Smooth muscle cell (in vitro differentiated cells): ENCODE measurements around the gene ING5. TPM values are rescaled to one million over a fixed set of nuclear protein-coding genes. Genes with fewer than 3 reads are reported as not detected.

Source experiments
- DNase-seq: peaks from one replicate; lab custom pipeline; 2025; ENCODE audit not compliant: unreplicated experiment; lab: John Stamatoyannopoulos, UW
- H2AFZ ChIP-seq: fragments of 200-600 bp; sonication (generic); 2 replicates; pipeline ENCODE4 v1.6.0; 2016; ENCODE audit warnings: antibody characterized with exemption, low read depth, mild to moderate bottlenecking
- H3F3A ChIP-seq: fragments of 200-600 bp; sonication (generic); 2 replicates; pipeline ENCODE4 v1.6.0; 2017; ENCODE audit warnings: antibody characterized with exemption, low read depth
- H3K27ac ChIP-seq: fragments of 200-600 bp; sonication (generic); 2 replicates; pipeline ENCODE4 v1.5.1; 2016; ENCODE audit warnings: low read depth, mild to moderate bottlenecking
- H3K27me3 ChIP-seq: fragments of 200-600 bp; sonication (generic); 2 replicates; pipeline ENCODE4 v1.6.1; 2016; ENCODE audit warnings: low read depth, mild to moderate bottlenecking
- H3K36me3 ChIP-seq: fragments of 200-600 bp; sonication (generic); 2 replicates; pipeline ENCODE4 v1.5.1; 2016; ENCODE audit warnings: low read depth
- H3K4me1 ChIP-seq: fragments of 200-600 bp; sonication (generic); 2 replicates; pipeline ENCODE4 v1.5.1; 2016; ENCODE audit warnings: low read depth
- H3K4me2 ChIP-seq: fragments of 200-600 bp; sonication (generic); 2 replicates; pipeline ENCODE4 v1.6.0; 2016; ENCODE audit warnings: mild to moderate bottlenecking
- H3K4me3 ChIP-seq: fragments of 200-600 bp; sonication (generic); 2 replicates; pipeline ENCODE4 v1.5.1; 2016; ENCODE audit warnings: mild to moderate bottlenecking
- H3K79me2 ChIP-seq: fragments of 200-600 bp; sonication (generic); 2 replicates; pipeline ENCODE4 v1.6.0; 2016; ENCODE audit warnings: low read depth, mild to moderate bottlenecking
- H3K9ac ChIP-seq: fragments of 200-600 bp; sonication (generic); 2 replicates; pipeline ENCODE4 v1.6.0; 2016; ENCODE audit warnings: low read depth
- H3K9me3 ChIP-seq: fragments of 200-600 bp; sonication (generic); replicated peaks from 2 replicates; pipeline ENCODE4 v1.5.1; 2016; ENCODE audit warnings: low read depth
- H4K20me1 ChIP-seq: fragments of 200-600 bp; sonication (generic); 2 replicates; pipeline ENCODE4 v1.6.0; 2016; ENCODE audit warnings: low read depth
- CTCF ChIP-seq: fragments of 200-600 bp; sonication (generic); IDR thresholded peaks from 2 replicates; pipeline ENCODE4 v1.5.1; 2017; ENCODE audit warnings: borderline replicate concordance, mild to moderate bottlenecking, antibody characterized with exemption; ENCODE audit not compliant: insufficient read depth, poor library complexity, severe bottlenecking
- WGBS: methylation state at CpG from one replicate; pipeline ENCODE4 v1.1.7; 2016; ENCODE audit warnings: low lambda C conversion rate; 5-methylcytosine and 5-hydroxymethylcytosine counted together
- polyA plus RNA-seq: library from polyadenylated mRNA; unstranded; fragments of >200 nt; fragmentation: Nextera tagmentation; extraction: Ambion mirVana; gene quantifications from 2 replicates; pipeline ENCODE4 v1.2.1, GENCODE V29; 2016
- total RNA-seq: library from RNA; depleted of rRNA; stranded (reverse); fragments of >200 nt; gene quantifications from 2 replicates; pipeline ENCODE4 v1.2.3, GENCODE V29; 2014

The ING5 gene
- total and polyA plus RNA-seq, 2 experiments from 2014 or later = 6.7 to 10.6 TPM

- no peak overlapping the region for H3K4me2 ChIP-seq
- no peak for TF ChIP-seq CTCF
These were observed 48.6 kb upstream of the ING5 start for GRCh38 chr2:241653210-241653750.

GRCh38 chr2:241654551-241654950 lies 47.3 kb upstream of the ING5 start:
- 95% methylated on average over 12 of the region's 12 CpGs for WGBS
- Histone ChIP-seq H3F3A (no peaks in the 10 kb centered on the region), H3K36me3 (no peaks in the 10 kb centered on the region), H4K20me1 (peaks cover 35% of the 10 kb centered on the region), H3K9me3 (no peaks in the 10 kb centered on the region), H3K4me3 (no peak overlapping the region), H3K79me2 (peaks cover 12% of the 10 kb centered on the region), H3K9ac (no peak overlapping the region), H3K27me3 (no peaks in the 10 kb centered on the region), H3K4me1 (no peaks in the 10 kb centered on the region), H3K4me2 (no peak overlapping the region), H3K27ac (no peak overlapping the region), H2AFZ (no peak overlapping the region)
- no peak for TF ChIP-seq CTCF
- DNase-seq = no peak

More at GRCh38 chr2:241653210-241653750, 48.6 kb upstream of the ING5 start:
- Histone ChIP-seq H3K27me3 (no peaks in the 10 kb centered on the region), H3K4me3 (no peak overlapping the region), H3F3A (no peaks in the 10 kb centered on the region), H3K79me2 (peaks cover 24% of the 10 kb centered on the region), H2AFZ (no peak overlapping the region), H3K27ac (no peak overlapping the region), H3K9ac (no peak overlapping the region), H3K4me1 (no peaks in the 10 kb centered on the region), H4K20me1 (peaks cover 48% of the 10 kb centered on the region), H3K9me3 (no peaks in the 10 kb centered on the region), H3K36me3 (no peaks in the 10 kb centered on the region)
- DNase-seq = no peak
- 98% methylated on average over 13 of the region's 13 CpGs for WGBS

GRCh38 chr2:241655516-241656189 lies 46.2 kb upstream of the ING5 start:
- Histone ChIP-seq H3K27ac (no peak overlapping the region), H3F3A (no peaks in the 10 kb centered on the region), H3K4me2 (no peak overlapping the region), H3K9ac (no peak overlapping the region), H3K79me2 (peaks cover 2% of the 10 kb centered on the region), H2AFZ (no peak overlapping the region), H3K27me3 (no peaks in the 10 kb centered on the region), H4K20me1 (peaks cover 24% of the 10 kb centered on the region), H3K4me3 (no peak overlapping the region), H3K9me3 (no peaks in the 10 kb centered on the region), H3K36me3 (no peaks in the 10 kb centered on the region), H3K4me1 (no peaks in the 10 kb centered on the region)
- no peak for DNase-seq
- no peak for TF ChIP-seq CTCF
- 93% methylated on average over 17 of the region's 17 CpGs for WGBS
